OCI-LY1 (cell line): ENCODE results near the gene FGD3.

ENCODE experiments used
- EZH2 ChIP-seq: fragments of 200-600 bp; sonication (generic), shearing (Covaris generic); IDR thresholded peaks from 2 replicates; pipeline ENCODE4 v1.8.0; 2017; ENCODE audit warnings: borderline replicate concordance, mixed run types, mild to moderate bottlenecking, antibody characterized with exemption, low read length, moderate library complexity, mixed read lengths
- TF ChIP-seq, protein P1 (sequence below): fragments of 200-600 bp; sonication (generic), shearing (Covaris generic); IDR thresholded peaks from 2 replicates; pipeline ENCODE4 v1.5.1; 2017; ENCODE audit warnings: mild to moderate bottlenecking, antibody characterized with exemption, low read length, moderate library complexity, mixed read lengths

DNA sequence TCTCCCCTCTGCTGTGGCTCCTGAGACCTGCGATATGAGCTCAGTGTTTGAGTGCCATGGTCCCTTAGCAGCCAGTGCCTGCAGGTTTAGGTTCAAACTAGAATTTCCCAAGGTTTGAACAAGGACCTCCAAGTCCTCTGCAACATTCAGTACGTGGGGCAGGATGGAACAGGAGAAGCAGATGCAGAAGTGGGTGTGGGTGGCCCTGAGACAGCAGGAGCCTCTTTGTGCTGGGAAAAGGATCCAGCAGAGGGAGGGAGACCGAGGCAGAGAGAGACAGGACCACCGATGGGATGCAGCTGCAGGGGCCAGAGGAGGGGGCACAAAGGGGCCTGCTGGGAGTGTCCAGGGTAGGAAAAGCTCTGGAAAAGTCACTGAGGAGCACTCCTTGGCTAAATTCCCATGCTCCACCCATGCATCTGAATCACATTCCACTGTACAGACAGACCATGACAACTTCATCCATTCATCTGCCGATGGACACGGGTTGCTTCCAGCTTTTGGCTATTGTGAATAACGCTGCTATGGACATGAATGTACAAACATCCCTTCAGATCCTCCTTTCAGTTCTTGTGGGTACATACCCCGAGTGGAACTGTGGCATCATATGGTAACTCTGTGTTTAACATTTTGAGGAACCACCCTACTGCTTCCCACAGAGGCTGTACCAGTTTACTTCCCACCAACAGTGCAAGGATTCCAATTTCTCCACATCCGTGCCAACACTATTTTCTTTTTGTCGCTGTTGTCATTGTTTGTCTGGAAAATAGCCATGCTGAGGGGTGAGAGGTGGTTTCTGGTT, 84.5 kb downstream of the FGD3 start:
- no peak for TF ChIP-seq EZH2
- TF ChIP-seq, protein P1, sequence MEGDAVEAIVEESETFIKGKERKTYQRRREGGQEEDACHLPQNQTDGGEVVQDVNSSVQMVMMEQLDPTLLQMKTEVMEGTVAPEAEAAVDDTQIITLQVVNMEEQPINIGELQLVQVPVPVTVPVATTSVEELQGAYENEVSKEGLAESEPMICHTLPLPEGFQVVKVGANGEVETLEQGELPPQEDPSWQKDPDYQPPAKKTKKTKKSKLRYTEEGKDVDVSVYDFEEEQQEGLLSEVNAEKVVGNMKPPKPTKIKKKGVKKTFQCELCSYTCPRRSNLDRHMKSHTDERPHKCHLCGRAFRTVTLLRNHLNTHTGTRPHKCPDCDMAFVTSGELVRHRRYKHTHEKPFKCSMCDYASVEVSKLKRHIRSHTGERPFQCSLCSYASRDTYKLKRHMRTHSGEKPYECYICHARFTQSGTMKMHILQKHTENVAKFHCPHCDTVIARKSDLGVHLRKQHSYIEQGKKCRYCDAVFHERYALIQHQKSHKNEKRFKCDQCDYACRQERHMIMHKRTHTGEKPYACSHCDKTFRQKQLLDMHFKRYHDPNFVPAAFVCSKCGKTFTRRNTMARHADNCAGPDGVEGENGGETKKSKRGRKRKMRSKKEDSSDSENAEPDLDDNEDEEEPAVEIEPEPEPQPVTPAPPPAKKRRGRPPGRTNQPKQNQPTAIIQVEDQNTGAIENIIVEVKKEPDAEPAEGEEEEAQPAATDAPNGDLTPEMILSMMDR: no peak
